OCI-M2 (cell line): ENCODE measurements around the gene ARIH1.

Experiments
- DNase-seq: peaks from one replicate; lab custom pipeline; 2025; ENCODE audit not compliant: unreplicated experiment; lab: John Stamatoyannopoulos, UW

The ARIH1 gene

DNA sequence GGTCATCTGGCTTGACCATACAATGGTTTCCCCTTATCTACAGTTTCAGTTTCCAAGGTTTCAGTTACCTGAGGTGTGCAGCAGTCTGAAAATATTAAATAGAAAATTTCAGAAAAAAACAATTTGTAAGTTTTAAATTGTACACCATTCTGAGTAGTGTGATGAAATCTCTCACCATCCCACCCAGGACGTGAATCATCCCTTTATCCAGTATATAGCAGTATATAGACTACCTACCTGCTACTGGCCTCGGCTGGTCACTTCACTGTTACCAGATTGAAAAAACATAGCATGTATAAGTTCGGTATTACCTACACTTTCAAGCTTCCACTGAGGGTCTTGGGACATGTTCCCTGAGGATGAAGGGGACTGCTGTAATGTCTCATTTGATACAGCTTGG lies 12.0 kb downstream of the ARIH1 start:
- no peak for DNase-seq

GRCh38 chr15:72487070-72487797 lies 13.1 kb downstream of the ARIH1 start:
- DNase-seq: no peak

DNA sequence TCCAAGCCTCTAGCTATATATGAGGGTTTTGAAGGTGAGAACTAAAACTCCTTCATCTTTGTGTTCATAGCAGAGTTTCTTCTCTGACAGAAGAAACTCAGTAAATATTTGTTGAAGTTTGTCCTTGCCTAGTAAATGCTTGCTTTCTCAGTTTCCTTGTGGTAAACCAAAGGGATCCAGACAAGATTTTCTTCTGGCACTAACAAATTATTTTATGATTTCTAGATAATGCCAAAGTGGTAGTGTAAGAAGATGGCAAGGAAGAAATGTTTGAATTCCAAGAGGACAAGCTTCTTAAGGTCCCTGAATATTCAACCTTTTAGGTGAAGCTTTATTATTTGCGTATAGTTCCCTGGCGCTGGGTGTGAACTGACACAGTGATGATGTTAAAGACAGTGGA lies 14.4 kb downstream of the ARIH1 start:
- no peak for DNase-seq

GRCh38 chr15:72489943-72490554 lies 15.9 kb downstream of the ARIH1 start:
- DNase-seq: no peak

DNA sequence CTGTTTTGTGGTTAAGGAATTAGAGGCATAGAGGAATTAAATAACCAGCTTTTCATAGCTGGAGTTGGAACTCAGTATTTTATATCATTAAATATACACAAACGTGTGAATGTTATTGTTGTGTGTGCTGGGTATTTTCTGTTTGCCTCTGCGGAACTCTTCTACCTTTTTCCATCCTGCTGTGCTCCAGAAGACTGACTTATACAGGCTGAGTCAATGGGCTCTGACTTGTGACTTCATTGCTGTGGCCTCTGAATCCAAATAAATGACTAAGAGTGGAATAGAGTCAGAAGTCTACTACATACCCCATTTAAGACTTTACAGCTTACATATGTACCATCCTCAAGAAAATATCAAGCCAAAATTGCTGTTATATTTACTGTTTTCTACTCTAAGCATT lies 17.6 kb downstream of the ARIH1 start:
- no peak for DNase-seq

DNA sequence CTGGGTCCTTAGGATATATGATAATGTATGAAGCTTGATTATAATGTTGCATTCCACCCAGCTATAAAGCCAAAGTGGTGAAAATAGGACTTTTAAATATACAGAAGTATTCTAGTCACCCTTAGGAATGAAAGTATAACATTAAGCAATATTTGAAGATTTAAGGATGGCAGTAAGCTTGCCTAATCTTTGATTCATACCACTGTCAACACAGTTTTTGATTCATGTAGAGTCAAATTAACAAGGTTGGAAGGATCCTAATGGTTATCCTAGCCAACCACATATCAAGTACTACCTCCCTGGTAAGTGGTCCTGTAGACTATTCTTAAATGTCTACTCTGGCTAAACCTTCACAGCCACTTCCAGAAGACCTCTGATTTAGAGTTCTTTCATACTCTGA lies 18.6 kb downstream of the ARIH1 start:
- no peak for DNase-seq

GRCh38 chr15:72493220-72493619 lies 19.1 kb downstream of the ARIH1 start:
- no peak for DNase-seq

DNA sequence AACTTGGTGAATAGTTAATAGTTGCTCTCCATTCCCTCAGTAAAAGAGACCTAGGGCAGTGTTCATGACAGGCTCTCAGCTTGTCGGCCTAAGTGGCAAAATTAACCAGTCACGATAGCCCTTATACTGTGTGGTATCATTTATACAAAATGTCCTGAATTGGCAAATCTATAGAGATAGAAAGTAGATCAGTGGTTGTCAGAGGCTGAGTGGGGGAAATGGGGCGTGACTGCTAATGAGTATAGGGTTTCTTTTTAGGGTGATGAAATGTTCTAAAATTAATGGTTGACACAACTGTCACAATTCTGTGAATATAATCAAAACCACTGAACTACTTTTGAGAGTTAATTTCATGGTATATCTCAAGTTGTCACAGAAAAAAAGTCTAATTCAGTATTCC lies 20.9 kb downstream of the ARIH1 start:
- no peak for DNase-seq

- no peak for DNase-seq
These were observed 22.7 kb downstream of the ARIH1 start for GRCh38 chr15:72496783-72497182.

GRCh38 chr15:72497402-72497801 lies 23.3 kb downstream of the ARIH1 start:
- DNase-seq: no peak

- DNase-seq: no peak
These were observed 28.2 kb downstream of the ARIH1 start for GRCh38 chr15:72502220-72502809.

DNA sequence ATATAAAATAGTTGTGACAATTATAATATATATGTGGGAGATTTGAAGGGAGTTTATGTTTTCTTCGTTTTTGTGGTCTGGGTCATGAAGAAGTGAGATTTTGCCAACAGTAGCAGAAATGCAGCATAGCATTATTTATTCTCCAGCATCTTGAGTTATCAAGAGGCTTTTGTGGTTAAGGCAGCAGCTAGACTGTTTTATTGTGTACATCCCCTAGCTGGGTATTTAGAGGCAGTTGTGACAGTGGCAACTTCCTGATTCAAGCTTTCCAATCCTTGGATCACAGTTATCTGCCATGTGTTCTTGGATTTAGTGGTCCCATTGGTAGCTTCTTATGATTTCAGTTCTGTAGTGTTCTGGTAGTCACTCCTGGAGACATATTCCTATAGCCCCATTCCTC lies 29.0 kb downstream of the ARIH1 start:
- no peak for DNase-seq

DNA sequence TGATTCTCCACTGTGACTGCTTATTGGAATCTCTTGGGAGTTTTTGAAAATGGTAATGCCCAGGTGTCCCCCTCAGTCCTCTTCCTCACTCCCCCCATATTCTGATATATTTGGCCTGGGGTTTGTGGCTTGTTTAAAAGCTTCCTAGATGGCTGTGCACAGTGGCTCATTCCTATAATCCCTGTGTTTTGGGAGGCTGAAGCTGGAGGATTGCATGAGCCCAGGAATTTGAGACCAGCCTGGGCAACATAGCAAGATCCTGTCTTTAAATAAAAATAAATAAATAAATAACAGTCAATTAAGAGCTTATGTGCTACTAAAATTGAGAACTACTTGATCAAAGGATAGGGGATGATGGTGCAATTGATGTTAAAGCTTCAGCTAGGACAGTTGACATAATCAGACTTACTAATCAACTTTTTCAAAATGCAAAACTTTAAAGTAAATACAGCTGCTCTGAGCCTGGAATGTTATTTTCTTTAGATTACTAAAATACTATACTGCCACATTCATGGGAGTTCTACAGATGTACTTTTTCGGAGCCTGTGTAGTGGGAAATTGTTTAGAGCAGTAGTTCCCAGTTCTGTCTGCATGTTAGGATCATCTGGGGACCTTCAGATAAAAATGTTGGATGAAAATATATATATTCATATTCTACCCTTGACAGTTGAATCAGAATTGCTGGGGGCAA lies 33.4 kb downstream of the ARIH1 start:
- no peak for DNase-seq

DNA sequence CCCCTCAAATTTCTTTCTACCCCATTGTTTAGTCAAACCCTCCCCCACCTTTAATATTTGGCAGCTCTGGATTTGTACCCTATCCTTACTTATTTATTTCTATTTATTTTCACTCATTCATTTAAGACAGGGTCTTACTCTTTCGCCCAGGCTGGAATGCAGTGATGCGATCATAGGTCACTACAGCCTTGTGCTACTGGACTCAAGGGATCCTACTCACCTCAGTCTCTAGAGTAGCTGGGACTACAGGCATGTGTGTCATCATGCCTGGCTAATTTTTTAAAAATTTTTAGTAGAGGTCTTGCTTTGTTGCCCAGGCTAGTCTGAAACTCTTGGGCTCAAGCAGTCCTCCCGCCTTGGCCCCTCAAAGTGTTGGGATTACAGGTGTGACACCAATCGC lies 35.4 kb downstream of the ARIH1 start:
- DNase-seq: no peak

GRCh38 chr15:72511536-72511935 lies 37.4 kb downstream of the ARIH1 start:
- DNase-seq: no peak

DNA sequence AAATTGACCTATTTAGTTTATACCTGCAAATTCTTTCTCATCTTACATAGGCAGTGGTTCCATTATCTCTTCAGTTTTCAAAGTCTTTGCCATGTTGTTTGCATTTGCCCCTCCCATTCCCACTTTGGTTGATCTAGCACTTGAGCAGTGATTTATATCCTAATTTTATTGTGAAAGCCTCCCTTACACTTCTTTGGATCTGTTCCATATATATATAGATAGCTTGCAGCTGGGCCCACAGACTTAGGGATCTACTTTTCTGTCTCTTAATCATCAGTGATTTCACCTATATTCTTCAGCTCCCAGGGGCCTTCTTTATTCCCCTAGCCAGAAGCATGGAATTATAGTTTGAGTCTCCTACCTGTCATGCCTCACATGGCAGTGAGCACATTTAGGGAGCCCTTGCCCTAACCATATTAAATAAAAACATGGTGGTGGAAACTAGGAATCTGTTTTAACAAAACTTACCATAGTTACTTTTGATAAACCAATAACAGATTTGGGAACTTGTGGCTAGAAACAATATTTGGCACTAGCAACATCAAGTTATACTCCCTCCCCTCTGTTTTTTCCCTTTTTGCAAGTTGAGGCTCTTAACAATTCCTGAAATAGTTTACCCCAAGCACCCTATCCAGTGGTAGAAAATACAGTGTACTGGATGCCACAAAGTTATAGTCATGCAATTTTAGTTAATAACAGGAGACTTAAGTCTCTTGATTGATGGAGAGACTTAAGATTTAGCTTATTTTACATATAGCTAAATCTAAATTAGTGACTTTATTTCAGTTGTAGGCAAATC lies 41.7 kb downstream of the ARIH1 start:
- DNase-seq: no peak

DNA sequence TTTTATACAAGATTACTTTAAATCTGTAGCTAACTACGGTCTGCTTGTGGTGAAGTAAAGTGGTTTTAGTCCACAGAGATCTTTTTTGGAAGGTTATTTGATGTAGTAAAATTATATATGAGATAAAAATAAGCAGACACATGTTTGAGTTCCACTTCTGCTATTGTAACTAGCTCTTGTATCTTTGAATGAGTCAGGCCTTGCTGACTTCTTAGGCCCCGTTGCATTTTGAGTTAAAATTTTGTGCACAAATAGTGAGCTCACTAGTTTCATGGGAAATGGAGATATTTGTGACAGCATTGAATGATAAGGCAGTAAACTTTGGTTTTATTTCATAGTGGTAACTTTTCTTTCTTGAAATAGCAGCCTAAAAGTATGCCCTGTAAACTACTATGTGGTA lies 42.6 kb downstream of the ARIH1 start:
- no peak for DNase-seq

DNA sequence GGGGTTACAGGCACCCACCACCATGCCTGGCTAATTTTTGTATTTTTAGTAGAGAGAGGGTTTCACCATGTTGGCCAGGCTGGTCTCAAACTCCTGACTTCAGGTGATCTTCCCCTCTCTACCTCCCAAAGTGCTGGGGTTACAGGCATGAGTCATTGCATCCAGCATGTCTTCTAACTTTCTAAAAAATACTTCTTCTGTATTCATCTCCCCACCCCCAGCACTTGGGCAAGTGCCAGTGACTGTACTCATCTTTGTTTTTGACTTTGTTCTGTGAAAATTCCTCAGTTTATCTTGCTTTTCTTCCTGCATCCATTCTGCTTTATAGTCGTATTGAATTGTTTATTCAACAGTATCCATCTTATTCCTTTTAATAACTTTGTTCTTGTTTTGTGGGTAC lies 47.6 kb downstream of the ARIH1 start:
- DNase-seq: no peak

GRCh38 chr15:72532991-72533601 lies 59.0 kb downstream of the ARIH1 start:
- DNase-seq: no peak

- DNase-seq: no peak
These were observed 60.4 kb downstream of the ARIH1 start for GRCh38 chr15:72534523-72534922.

GRCh38 chr15:72535911-72536310 lies 61.8 kb downstream of the ARIH1 start:
- DNase-seq: no peak
